ENCODE data around the gene KRT9.
"Not testable (repeated sequence)": the region's sequence is repeated elsewhere in the genome, so short reads cannot be mapped to it uniquely, and the experiment has no call there.

The KRT9 gene, protein sequence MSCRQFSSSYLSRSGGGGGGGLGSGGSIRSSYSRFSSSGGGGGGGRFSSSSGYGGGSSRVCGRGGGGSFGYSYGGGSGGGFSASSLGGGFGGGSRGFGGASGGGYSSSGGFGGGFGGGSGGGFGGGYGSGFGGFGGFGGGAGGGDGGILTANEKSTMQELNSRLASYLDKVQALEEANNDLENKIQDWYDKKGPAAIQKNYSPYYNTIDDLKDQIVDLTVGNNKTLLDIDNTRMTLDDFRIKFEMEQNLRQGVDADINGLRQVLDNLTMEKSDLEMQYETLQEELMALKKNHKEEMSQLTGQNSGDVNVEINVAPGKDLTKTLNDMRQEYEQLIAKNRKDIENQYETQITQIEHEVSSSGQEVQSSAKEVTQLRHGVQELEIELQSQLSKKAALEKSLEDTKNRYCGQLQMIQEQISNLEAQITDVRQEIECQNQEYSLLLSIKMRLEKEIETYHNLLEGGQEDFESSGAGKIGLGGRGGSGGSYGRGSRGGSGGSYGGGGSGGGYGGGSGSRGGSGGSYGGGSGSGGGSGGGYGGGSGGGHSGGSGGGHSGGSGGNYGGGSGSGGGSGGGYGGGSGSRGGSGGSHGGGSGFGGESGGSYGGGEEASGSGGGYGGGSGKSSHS

DNA sequence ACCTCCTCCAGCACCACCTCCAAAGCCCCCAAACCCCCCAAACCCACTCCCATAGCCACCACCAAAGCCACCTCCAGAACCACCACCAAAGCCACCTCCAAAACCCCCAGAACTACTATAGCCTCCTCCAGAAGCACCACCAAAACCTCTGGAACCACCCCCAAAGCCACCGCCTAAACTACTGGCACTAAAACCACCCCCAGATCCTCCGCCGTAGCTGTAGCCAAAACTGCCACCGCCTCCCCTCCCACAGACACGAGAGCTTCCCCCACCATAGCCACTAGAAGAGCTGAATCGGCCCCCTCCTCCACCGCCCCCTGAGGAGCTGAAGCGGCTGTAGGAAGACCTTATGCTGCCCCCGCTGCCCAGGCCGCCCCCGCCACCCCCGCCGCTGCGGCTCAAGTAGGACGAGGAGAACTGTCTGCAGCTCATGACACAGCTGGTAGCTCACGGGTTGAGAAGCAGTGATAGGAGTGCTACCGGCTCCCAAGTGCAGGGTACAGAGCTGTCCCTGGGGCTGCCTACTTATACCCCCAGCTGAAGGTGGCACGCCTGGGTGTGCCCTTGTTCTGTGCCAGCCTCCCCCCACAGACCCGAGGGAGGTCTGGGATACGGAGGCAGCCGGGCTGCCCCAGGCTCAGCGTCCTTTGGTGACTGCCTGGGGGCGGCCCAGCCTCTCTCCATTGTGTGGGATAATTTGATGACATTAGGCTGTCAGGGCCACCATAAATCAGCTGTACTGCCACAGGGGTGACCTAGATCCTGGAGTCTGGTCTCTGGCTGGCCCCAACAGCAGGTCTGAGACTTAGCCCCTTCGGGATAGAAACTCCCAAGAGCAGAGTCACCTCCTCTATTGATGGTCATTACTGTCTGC, at the start of gene KRT9:
TSS of gene KRT9 (minus strand) at position 499 of the 874 bp plus-strand sequence. CDS start at position 432, 67 bp downstream.
- DNase-seq, result no peak

DNA sequence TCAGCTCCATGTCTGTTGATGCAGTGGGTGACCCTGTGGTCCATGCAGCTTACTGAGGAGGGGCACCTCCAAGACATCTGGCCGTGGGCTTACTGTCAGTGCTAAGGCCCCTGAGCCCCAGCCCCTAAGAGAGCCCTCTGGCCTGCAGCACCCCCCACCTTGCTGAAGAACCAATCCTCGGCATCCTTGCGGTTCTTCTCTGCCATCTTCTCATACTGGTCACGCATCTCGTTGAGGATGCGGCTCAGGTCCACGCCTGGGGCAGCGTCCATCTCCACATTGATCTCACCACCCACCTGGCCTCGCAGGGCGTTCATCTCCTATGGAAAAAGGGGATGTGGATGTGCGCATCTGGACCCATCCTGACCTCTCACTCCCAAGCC, 49.6 kb upstream of the KRT9 start:
- not testable (repeated sequence) for DNase-seq

DNA sequence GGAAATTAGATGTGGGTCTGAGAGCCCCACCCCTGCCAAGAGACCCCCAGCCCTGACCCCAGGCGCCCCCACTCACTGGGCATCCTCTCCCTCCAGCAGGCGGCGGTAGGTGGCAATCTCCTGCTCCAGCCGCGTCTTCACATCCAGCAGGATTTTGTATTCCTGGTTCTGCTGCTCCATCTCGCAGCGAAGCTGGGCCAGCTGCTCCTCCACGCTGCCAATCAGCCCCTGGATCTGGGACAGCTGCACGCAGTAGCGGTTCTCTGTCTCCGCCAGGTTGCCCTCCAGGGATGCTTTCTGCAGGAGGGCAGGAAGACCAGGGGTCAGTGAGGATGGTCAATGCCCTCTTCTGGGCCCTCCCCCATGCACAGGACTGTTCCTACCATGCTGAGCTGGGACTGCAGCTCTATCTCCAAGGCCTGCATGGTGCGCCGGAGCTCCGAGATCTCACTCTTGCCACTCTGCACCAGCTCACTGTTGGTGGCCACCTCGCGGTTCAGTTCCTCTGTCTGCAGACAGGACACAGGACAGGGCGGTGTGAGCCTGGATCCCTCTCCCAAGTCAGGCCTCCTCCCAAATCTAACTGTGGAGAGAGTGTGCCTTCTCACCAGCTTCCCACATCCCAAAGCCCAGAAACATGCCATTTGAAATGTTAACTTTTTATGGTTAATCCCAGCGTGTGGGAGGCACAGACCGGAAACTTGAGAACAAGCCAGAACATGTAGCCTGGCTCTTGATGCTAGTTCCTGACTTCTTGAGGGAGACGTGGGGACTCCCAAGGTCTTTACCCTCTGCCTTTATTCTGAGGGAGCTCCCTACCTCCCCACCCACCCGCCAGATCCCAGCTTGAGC, 49.0 kb upstream of the KRT9 start:
- DNase-seq, result no peak

DNA sequence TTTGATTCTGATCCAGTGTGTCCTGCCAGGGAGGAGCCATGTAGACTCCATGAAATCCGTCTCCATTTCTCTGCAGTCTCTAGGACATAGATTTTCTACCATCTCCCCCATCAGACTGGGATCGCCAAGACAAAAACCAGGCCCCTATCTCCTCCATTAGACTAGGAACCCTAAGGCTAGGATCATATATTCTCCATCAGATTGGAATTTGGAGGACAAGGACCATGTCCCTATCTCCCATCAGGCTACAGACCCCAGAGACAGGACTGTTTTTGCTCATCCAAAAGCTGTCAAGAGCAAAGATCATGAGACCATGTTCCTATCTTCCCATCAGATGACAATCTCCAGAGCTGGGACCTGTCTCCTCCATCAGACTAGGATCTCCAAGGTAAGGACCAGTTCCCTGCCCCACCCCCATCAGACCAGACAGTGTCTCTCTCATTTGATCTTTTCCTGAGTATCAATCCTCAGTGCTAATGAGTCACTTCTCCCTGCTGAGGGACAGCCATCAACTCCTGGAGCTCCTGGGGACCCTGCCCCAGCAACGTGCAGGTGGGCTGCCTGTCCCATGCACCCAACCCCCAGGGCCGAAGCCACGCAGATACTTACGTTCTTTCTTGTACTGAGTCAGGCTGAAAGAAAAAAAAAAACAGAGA, 48.2 kb upstream of the KRT9 start:
- DNase-seq, result not testable (repeated sequence)

DNA sequence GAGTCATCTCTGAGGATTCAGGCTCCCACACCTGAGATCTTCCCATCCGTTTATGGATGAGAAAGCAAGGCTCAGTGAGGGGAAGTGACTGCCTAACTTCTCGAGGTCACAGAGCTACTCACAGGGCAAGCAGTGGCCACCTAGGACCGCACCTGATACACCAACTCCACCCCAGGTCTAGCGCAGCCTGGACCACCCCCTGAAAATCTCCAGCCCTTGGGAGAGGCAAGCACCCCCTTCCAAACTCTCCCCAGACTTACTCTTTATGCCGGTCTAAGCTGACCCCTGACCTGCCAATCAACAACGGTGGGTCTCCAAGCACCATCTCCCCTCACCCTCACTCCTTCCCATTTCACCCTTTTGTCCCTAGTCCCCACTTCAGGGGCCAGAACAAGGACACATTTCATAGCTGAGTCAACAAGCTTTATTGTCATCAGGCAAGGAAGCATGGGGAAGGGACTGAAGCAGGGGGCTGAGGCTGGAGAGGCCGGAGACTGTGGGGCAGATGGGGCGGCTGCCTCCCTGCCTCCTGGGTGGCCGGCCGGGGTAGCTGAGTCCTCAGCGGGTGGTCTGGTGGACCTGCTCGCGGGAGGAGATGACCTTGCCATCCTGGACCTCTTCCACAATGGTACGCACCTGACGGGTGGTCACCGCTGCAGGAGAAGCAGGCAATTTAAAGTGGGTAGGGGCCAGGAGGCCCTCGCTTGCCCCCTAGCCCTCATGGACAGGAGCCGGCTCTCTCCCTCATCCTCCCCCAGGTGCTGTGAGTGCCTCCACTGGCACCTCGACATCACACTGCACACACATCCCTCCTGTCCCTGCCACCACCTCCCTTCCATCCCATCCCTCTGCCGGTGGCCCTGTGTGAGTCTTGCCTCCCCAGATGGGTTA, 47.4 kb upstream of the KRT9 start:
- DNase-seq, result no peak

DNA sequence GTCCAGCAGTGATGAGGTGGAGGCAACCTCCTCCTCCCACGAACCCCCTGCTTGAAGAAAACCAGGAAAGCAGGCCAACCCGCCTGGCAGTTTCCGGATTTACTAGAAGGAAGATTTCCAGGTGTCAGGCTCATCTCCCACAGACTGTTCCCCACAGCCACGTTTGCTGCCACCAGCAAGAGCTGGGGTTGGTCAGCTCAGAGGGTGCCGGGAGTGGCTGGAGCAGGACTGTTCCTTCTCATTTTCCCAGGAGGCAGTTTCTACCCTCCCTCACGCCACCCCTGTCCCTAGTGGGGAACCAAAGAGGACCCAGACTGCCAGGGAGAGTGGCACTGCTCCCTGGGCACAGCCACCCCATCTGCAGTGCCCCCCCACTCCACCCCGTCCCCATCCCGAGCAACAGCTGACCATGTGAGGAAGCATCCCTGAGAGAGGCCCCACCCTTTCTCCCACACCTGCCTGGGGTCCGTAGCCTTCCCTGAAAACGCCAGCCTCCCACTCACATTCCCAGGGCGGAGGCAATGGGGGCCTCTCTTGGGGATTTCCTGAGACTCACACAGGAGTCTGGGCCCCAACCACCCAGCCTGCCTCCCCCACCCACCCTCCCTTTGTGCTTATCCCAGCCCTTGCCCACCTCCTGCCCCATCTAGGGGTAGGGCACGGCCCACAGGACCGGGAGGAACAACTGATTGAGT, 46.6 kb upstream of the KRT9 start:
- DNase-seq, result no peak

DNA sequence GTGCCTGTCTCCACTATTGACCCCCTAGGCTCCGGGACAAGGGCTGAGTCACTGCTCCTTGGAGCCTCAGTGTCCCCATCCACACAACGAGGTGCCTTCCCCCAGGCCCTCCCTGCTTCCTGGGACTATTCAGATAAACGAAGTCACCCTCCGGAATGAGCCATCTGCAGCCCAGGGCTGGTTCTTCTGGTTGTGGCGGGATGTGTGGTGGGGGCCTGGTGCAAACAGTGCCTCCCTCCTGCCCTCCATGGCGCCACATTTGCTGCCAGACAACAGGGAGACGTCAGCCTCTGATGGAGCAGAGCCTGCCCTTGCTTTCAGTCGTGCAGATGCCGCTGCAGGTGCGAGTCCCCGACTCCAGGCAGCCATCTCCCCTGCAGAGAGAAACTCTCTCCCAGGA, 45.8 kb upstream of the KRT9 start:
- DNase-seq, result no peak

DNA sequence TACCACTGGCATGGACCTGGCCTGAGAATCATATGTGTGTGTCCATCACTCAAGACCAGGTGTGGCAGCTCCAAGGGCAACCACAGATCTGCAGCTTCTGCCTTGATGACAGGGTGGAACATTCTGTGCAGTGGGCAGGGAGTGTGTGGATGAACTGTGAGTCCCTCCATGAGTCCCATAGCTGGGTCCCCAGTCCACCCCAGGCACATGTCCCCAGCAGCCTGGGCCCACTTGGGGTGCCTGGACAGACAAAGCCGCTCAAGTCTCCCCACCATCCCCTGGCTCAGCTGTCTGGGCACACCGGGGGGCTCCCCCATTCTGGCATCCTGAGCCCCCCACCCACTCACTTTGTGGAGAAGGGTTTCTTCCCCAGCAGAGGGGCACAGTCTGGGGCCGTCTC, 45.3 kb upstream of the KRT9 start:
- DNase-seq, result no peak

DNA sequence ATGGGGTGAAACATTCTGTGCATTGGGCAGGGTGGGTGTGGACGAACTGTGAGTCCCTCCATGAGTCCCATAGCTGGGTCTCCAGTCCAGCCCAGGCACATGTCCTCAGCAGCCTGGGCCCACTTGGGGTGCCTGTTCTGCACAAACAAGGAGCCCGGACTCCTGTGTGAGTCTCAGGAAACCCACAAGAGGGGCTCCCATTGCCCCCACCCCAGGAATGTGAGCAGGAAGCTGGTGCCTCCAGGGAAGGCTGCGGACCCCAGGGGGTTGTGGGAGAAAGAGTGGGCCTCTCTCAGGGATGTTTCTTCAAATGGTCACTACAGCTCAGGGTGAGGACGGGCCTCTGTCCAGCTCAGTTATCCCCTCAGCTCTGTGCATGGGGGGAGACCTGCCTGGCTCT, 44.6 kb upstream of the KRT9 start:
- DNase-seq, result not testable (repeated sequence)

DNA sequence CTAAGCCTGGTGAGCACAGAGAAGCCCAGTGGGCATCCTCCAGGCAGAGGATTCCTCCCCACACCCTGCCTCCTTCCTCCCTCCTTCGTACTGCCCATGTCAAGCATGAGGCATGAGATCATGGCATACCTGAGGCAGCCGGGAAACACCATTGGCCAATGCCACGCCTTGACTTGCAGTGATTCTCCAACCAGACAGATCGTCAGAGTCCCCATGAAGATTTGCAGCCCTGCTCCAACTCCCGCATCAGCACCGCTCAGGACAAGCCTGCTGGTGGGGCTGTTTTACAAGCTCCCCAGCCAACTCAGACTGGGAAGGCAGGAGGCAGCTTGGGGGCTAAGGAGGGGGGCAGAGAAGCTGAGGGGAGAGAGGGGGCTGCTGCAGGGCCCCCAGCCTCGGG, 43.6 kb upstream of the KRT9 start:
- no peak for DNase-seq

DNA sequence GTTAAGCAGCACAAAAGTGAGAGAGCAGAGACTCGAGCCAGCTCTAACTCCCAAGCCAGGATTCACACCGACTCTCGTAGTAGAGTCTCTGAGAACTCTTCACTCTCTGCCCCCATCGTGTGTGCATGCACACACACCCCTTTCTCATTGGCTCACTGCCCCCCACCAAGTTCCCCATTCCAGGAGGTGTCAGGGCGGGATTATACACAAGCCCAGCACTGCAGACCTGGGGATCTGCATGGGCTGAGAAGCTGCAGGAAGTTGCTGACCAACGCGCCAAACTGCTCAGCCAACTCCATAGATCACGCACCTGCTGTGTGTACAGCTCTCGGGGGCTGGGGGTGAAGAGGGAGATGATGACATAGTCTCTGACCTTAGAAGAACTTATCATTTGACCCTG, 42.9 kb upstream of the KRT9 start:
- DNase-seq, result not testable (repeated sequence)

DNA sequence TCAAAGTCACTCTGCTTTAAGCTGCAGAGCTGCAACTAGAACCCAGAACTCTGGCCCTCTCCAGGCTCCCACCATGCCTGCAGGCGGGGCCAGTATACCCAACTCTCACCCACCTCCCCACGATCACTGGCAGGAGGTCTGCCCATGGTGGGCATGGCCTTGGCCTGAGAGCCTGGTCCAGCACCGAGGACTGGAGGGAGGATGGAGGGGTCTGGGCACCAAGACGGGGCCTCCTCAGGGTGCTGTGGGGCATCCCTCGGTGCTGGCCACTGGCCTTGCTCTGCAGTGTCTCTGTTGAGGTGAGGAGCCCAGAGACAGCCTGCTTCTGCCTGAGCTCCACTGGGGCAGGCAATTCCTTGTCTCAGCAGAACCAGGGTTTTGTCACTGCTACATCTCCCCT, 42.2 kb upstream of the KRT9 start:
- no peak for DNase-seq

DNA sequence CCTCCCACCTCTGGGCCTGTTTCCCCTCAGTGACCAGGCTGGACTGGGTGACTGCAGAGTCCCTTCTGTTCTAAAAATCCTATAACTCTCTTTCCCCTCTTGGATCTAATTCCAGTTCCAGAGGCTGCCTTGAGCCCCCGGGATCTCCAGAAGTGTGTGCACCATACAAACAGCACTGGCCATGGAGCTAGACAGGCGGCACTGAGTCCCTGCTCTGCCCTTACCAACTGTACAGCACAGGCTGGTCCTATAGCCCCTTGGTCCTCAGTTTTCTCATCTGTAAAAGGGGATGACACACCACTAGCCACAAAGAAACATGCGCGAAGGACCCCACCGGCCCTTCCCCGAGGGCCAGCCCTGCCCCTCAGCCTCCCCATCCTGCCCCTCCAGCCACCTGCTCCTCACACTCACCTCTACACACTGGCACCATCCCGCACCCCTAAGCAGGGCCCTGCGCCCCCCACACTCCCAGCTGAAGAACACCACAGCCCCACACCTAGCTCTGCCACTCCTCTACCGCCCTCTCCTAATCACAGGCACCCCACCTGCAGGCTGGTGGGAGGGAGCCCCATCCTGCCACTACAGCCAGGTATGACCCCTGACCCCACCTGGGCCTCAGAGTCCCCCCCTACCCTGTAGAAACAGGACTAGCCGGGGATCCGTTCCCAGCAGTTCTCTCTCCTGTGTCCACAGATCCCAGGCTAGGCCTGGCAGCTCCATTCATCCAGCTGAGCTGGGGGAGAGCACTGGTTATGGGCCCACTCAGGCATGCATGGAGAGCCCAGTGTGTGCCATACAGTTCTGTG, 41.6 kb upstream of the KRT9 start:
- no peak for DNase-seq

DNA sequence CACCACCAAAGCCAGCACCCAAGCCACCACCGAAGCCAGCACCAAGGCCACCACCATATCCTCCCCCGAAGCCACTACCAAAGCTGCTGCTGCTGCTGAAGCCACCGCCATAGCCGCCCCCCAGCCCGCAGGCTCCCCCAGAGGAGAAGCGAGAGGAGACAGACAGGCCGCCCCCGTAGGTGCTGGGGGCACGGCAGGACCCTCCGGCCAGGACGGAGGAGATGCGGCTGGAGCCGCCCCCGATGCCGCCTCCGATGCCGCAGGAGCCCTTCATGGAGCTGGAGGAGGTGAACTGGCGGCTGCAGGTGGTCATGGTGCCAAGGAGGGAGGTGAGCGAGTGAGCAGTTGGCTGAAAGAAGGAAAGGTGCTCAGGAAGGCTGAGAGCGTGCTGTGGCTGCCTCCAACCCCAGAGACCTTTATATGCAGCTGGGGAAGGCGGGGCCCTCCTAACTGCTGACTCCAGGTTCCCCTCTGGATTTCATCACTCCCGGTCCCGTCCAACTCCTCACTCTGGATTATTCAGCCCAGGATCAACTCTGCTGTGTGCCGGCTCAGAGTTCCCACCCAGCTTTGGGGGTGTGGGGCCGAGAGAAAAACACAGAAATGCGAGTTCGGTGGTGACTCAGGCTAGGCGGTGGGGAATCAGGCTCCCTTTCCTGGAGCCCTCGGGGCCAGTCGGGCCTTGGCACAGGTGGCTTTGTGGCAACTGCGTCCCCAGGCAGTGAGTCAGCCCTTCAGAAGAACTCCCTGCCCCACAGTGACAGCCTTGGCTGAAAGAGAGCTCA, 40.7 kb upstream of the KRT9 start, which contains the start of gene KRT16:
TSS of gene KRT16 (minus strand) at position 392 of the 785 bp plus-strand sequence. CDS start at position 313, 79 bp downstream.
- not testable (repeated sequence) for DNase-seq

DNA sequence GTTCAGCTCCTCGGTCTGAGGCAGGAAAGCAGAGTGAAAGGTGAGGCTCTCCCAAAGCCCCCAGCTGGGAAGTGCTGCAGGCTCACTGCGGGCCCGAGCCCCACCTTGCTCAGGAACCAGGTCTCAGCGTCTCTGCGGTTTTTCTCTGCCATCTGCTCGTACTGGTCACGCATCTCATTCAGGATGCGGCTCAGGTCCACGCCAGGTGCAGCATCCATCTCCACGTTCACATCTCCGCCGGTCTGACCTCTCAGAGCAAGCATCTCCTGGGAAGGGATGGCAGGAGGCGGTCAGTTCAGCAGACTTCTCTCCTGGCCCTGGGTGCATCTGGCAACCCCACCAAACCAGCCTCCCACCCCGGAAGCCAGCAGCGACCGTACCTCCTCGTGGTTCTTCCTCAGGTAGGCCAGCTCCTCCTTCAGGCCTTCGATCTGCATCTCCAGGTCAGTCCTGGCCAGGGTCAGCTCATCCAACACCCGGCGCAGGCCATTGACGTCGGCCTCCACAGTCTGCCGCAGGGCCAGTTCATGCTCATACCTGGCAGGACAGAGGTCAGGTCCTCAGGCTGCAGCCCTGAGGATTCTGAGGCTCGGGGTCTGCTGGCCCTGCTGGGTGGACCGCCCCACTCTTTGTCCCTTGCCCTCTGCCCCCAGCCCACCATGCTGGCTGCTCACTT, 39.2 kb upstream of the KRT9 start:
- DNase-seq, result no peak

DNA sequence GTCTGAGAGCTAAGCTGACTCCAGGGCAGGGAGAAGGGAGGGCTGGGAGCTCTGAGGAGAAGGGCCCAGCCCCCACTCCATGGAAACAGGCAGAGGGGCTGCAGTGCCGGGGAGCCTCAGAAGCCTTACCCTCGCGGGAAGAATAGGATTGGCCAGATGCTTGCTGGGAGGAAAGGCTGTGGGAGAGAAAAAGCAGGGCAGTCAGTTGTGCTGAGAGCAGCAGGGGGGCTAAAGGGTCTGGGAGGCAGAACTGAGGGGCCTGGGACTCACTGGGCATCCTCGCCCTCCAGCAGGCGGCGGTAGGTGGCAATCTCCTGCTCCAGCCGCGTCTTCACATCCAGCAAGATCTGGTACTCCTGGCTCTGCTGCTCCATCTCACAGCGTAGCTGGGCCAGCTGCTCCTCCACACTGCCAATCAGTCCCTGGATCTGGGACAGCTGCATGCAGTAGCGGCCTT, 38.2 kb upstream of the KRT9 start:
- DNase-seq, result not testable (repeated sequence)

DNA sequence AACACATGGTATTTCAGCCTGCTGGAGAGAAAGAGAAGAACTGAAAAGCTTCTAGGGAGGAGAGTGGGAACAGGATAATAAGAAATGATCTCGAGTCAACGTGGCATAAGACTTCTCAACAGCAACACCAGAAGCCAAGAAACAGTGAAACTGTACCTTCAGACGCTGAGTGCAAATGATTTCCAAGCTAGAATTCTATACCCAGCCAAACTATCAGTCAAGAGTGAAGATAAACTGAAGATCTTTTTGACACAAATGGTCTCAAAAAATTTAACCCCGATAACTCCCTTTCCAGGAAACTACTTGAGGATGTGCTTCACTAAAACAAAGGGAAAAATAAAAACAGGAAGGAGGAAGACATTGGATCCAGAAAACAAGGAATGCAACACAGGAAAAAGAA, 35.1 kb upstream of the KRT9 start:
- DNase-seq, result not testable (repeated sequence)

DNA sequence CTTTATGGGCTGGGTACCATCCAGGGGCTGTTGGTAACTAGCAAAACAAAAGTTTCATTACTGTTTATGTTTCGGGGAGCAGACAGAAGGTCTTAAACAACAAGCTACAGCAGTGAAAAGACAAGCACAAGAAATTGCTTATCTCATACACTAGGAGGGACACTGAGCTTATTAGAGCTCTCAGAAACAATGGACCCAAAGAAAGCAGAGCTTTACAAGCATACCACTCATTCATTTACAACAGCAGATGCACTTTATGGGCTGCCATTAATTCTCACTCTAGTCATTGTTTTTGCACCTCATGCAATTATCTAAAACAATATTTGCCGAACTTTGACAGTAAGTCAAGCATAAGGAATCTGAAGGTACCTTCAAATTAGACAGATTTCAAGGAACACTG, 30.7 kb upstream of the KRT9 start:
- no peak for DNase-seq

Measured in stimulated activated CD8-positive, alpha-beta memory T cell treated with anti-CD3 and anti-CD28 coated beads, Interleukin-4, amount 100 ng/mL, for 48 hours (primary cell).